Mucosa of rectum (tissue), 2 donors: ENCODE results near the gene SH3BGR.
A peak's percentile ranks its signal among the peaks of the same experiment; 100 is the strongest.
"Not testable (repeated sequence)": the region's sequence is repeated elsewhere in the genome, so short reads cannot be mapped to it uniquely, and the experiment has no call there.

ENCODE experiments used
- H3K27ac ChIP-seq, 2 donors: one replicate each; pipeline ENCODE4 v1.7.0; 2013; ENCODE audit warnings: inconsistent platforms in 2 of 2, low read depth in 2 of 2, low read length in 2 of 2
- H3K27me3 ChIP-seq, 2 donors: one replicate each; pipeline ENCODE4 v1.7.0; 2013; ENCODE audit warnings: low read length in 2 of 2; ENCODE audit not compliant: control insufficient read depth in 2 of 2, insufficient read depth in 2 of 2
- H3K36me3 ChIP-seq, 2 donors: one replicate each; pipeline ENCODE4 v1.7.0; 2013; ENCODE audit warnings: low read length in 2 of 2; ENCODE audit not compliant: control insufficient read depth in 2 of 2, insufficient read depth in 2 of 2
- H3K4me1 ChIP-seq, 2 donors: one replicate each; pipeline ENCODE4 v1.7.0; 2013; ENCODE audit warnings: low read length in 2 of 2, mild to moderate bottlenecking in 1 of 2; ENCODE audit not compliant: control insufficient read depth in 2 of 2, insufficient read depth in 2 of 2
- H3K4me3 ChIP-seq, 2 donors: one replicate each; pipeline ENCODE4 v1.7.0; 2013; ENCODE audit warnings: low read length in 2 of 2
- H3K9ac ChIP-seq, 2 donors: one replicate each; pipeline ENCODE4 v1.7.0; 2013; ENCODE audit warnings: low read length in 2 of 2, low read depth in 1 of 2, mild to moderate bottlenecking in 1 of 2
- H3K9me3 ChIP-seq, 2 donors: one replicate each; pipeline ENCODE4 v1.7.0; 2013; ENCODE audit warnings: low read length in 2 of 2; ENCODE audit not compliant: control insufficient read depth in 2 of 2
- donor health status: healthy.
- donor health status: Normal muscosa, but diverticular disease.

Gene SH3BGR

DNA sequence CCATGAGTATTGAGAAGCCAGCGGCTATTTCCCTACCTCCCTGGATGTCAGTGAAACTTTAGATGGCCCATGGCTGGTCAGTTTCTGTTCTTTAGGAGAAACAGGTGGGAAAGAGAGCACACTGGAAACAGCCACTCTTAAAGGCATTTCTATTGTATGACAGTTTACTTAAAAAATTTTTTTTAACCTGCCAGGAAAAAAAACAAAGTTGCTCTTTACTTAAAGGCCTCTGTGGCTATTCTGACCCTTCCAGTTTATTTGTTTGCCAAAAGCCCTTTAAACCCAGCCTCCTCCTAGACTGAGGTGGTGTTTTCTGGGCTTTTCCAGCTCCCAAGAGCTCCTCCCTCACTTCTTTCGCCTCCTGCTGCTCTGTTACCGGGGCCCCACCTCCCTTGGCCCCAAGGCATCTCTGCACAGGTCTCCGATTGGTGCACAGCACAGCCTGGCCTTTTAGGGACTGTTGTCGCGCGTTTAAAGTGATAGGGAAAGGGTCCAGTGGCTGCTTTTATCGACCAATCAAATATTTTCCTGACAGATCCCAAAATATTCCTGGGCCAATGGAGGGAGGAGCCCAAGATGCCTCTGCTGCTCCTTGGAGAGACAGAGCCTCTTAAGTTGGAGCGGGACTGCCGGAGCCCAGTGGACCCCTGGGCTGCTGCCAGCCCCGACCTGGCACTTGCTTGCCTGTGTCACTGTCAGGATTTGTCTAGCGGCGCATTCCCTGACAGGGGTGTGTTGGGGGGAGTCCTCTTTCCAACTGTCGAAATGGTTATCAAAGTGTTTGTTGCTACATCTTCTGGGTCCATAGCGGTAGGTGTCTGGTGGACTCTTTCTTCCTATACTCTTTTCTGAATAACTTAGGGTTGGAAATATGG, at the start of gene SH3BGR:
Gene SH3BGR, plus strand, starts transcription at position 639 of the 875 bp plus-strand sequence. Its CDS starts 127 bp downstream, at position 766.
- Histone ChIP-seq H3K4me1 (no peaks in the 10 kb centered on the region), H3K36me3 (no peaks in the 10 kb centered on the region), H3K27ac (peak within 1 kb of the TSS in 1 of 2 donors; percentile 48), H3K9me3 (no peaks in the 10 kb centered on the region), H3K27me3 (no peaks in the 10 kb centered on the region), H3K4me3 (no peak within 1 kb of the TSS), H3K9ac (no peak within 1 kb of the TSS)

DNA sequence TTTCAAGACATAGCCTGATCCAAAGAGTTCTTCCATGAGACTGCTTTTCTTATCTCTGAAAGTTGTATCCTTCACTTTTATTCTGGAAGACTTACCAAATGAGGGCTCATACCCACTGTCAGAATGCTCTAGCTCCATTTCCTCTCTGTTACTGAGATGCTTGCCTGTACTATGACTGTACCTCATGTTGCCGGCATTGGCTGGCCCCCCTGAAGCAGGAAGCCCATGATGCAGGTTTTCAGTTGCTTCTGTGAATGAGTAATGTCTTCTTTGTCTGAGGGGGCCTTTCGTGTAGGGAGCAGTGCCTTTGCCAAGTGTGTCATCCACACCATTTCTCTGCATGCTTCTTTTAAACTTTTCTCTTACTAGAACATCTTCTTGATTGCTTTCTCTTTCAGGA, 45.7 kb upstream of the SH3BGR start:
- H3K27me3 ChIP-seq, result no peaks in the 10 kb centered on the region
- H3K36me3 ChIP-seq, result peaks cover 0 to 4% of the 10 kb centered on the region in 2 donors
- no peak overlapping the region for H3K27ac ChIP-seq
- H3K9me3 ChIP-seq, result no peaks in the 10 kb centered on the region
- H3K4me3 ChIP-seq, result no peak overlapping the region
- H3K4me1 ChIP-seq, result no peaks in the 10 kb centered on the region
- no peak overlapping the region for H3K9ac ChIP-seq

DNA sequence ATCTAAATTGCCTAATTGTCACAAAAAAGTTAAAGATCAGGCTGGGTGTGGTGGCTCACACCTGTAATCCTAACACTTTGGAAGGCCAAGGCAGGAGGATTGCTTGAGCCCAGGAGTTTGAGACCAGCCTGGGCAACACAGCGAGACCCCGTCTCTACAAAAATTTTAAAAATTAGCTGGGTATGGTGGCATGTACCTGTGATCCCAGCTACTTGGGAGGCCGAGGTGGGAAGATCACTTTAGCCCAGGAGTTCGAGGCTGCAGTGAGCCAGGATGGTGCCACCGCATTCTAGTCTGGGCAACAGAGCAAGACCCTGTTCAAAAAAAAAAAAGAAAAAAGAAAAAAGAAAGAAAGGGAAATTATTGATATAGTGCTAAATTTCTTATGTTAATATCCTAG, 32.6 kb upstream of the SH3BGR start:
- not testable (repeated sequence) for H3K9me3 ChIP-seq, H3K36me3 ChIP-seq, H3K4me3 ChIP-seq, H3K9ac ChIP-seq, H3K4me1 ChIP-seq, H3K27ac ChIP-seq, H3K27me3 ChIP-seq

DNA sequence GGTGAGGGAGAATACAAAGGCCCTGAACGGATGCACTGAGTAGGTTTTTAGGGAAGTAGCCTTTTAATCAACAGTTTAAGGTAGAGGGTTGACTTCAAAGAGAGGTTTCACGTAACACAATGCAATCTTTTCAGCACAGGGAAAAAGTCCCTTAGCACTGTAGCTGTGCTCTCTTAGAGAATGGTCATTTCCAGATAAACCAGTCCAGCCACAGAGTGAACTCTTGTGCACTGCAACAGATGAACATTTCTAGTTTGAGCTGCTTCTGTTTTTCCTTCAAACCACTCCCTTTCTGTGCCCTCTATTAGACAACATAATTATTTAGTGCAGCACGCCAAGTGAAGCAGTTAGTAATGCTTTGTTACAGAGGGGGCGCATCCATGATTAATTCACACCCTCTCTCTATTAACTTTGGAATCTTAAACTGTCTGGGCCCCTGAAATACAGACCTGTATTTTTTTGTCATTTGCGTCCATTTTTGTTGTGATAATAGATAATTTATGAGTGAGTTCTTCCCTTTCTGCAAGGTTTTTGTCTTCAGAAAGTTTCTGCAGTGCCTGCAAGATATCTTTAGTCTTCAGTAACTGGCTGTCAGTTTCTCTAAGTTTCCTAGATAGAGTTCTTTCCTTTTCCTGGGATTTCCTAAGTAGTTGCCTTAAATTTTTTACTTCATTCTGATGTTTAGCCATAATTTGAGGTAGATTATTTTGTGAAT, 29.1 kb upstream of the SH3BGR start:
- Histone ChIP-seq H3K27me3 (no peaks in the 10 kb centered on the region), H3K4me1 (no peaks in the 10 kb centered on the region), H3K9ac (no peak overlapping the region), H3K36me3 (no peaks in the 10 kb centered on the region), H3K9me3 (no peaks in the 10 kb centered on the region), H3K27ac (no peak overlapping the region), H3K4me3 (no peak overlapping the region)

DNA sequence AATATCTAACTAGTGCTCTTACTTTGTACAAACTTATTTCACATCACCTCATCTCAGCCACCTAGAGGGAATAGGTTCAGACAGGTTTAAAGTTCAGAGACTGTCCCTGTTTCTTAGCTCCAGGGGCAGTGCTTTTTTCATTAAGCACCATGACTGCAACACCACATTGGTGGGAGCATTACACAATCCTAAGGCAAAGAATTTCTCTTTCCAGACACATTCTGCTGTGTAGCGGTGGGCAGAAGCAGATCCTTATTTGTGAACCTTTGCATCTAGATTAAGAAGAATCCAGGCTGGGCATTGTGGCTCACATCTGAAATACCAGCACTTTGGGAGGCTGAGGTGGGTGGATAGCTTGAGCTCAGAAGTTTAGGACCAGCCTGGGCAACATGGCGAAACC, 22.3 kb upstream of the SH3BGR start:
- H3K27ac ChIP-seq, result no peak overlapping the region
- no peaks in the 10 kb centered on the region for H3K36me3 ChIP-seq
- H3K9me3 ChIP-seq, result no peaks in the 10 kb centered on the region
- H3K27me3 ChIP-seq, result no peaks in the 10 kb centered on the region
- H3K4me1 ChIP-seq, result no peaks in the 10 kb centered on the region
- no peak overlapping the region for H3K9ac ChIP-seq
- H3K4me3 ChIP-seq, result no peak overlapping the region

DNA sequence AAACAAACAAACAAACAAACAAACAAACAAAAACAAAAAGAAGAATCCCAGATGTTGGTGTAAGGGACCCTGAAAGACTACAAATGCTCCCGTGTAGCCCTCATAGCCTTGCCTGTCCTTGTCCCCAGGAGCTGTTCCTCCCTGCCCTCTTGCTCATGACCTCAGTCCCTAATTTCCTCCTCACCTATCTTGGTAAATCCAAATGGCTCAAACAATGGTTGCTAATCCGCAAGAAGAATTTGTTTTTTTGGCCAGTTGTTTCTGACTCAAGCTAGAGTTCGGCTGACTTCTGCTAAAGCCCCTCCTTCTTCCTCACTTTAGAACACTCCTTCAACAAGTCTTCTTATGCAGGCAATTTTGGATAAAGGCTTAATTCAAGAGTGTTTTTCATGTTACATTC, 21.8 kb upstream of the SH3BGR start:
- Histone ChIP-seq H3K27ac (no peak overlapping the region), H3K4me3 (no peak overlapping the region), H3K9me3 (no peaks in the 10 kb centered on the region), H3K27me3 (no peaks in the 10 kb centered on the region), H3K9ac (no peak overlapping the region), H3K36me3 (no peaks in the 10 kb centered on the region), H3K4me1 (no peaks in the 10 kb centered on the region)

DNA sequence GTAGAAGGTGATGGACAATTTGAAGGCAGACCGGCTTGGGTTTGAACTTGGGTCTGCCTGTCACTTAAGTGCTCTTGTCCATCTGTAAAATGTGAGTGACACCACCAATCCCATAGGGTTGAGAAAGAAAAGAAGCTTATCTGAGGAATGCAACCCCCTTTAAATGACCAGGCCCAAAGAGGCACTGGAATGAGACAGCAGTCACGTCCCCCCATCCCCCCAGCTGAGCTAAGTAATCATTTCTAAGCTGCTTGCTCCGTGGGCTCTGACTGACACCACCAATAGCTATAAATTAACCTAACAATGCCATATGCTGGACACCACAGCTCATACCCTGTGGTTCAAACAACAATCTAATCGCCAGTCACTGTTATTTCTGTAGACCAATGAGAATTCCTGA, 21.3 kb upstream of the SH3BGR start:
- no peaks in the 10 kb centered on the region for H3K27me3 ChIP-seq
- H3K4me1 ChIP-seq, result no peaks in the 10 kb centered on the region
- H3K4me3 ChIP-seq, result no peak overlapping the region
- no peaks in the 10 kb centered on the region for H3K9me3 ChIP-seq
- no peak overlapping the region for H3K9ac ChIP-seq
- H3K27ac ChIP-seq, result no peak overlapping the region
- no peaks in the 10 kb centered on the region for H3K36me3 ChIP-seq

DNA sequence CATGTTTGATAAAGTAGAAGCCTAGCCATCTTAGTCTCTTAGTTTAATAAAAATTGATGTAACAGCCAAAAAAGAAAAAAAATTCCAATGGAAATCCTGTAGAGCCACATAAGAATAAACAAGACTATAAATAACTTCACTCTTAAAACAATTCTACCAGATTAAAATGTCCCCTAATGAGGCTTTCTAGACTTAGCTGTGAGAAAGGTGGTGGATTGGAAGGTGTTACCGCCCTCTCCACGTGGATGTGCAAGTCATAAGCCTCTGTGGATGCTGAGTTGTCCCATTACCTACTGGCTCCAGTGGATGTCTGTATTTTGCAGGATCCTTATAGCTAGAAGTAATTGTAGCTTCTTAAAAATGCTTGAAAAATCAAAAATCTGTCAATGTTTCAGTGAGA, 20.8 kb upstream of the SH3BGR start:
- Histone ChIP-seq H3K9ac (no peak overlapping the region), H3K4me1 (no peaks in the 10 kb centered on the region), H3K27me3 (no peaks in the 10 kb centered on the region), H3K4me3 (no peak overlapping the region), H3K27ac (no peak overlapping the region), H3K36me3 (no peaks in the 10 kb centered on the region), H3K9me3 (no peaks in the 10 kb centered on the region)

DNA sequence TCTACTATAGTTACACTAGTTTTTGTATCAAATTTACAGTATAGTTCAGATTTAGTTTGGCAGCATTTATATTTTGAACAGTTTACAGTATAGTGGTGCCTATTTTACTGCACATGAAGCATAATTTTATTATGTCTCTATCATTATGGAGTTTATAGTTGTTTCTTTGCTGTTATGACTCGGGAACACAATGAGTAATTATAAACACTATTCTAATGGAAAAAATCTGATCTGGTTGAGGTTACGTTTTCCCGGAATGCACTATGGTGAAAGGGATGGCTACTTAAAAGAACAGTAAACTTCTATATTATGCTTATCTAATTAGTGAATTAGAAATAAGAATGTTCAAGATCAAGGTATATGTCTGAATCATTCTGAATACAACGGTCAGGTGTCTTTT, 16.8 kb upstream of the SH3BGR start:
- H3K27me3 ChIP-seq, result peaks cover 0 to under 1% of the 10 kb centered on the region in 2 donors
- no peak overlapping the region for H3K27ac ChIP-seq
- no peaks in the 10 kb centered on the region for H3K9me3 ChIP-seq
- H3K9ac ChIP-seq, result no peak overlapping the region
- no peaks in the 10 kb centered on the region for H3K36me3 ChIP-seq
- H3K4me1 ChIP-seq, result no peaks in the 10 kb centered on the region
- H3K4me3 ChIP-seq, result no peak overlapping the region

DNA sequence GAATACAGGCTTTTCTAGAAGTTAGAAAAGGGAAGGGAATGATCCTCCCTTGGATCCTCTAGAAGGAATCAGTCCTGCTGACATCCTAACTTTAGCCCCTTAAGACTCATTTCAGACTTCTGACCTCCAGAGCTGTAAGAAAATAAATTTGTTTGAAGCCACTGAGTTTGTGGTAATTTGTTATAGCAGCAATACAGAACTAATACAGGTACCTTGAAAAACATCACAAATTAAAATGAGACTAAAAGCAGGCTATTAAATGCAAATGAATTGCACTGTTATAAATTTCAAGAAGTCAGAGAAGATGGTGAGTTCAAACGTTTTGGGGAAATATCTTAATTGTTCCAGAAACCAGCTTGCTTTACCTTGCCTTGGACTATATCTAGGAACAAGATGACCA, 12.5 kb upstream of the SH3BGR start:
- no peak overlapping the region for H3K9ac ChIP-seq
- no peaks in the 10 kb centered on the region for H3K4me1 ChIP-seq
- H3K36me3 ChIP-seq, result no peaks in the 10 kb centered on the region
- H3K4me3 ChIP-seq, result no peak overlapping the region
- H3K27ac ChIP-seq, result no peak overlapping the region
- no peaks in the 10 kb centered on the region for H3K9me3 ChIP-seq
- H3K27me3 ChIP-seq, result peaks cover 0 to 3% of the 10 kb centered on the region in 2 donors
